IPS-NIHi7 (cell line): ENCODE measurements around the gene HAPLN1.

Source experiments
- DNase-seq: peaks from one replicate; pipeline ENCODE4 v3.0.0; 2012; ENCODE audit warnings: mixed read lengths; ENCODE audit errors: extremely low spot score

The HAPLN1 gene

DNA sequence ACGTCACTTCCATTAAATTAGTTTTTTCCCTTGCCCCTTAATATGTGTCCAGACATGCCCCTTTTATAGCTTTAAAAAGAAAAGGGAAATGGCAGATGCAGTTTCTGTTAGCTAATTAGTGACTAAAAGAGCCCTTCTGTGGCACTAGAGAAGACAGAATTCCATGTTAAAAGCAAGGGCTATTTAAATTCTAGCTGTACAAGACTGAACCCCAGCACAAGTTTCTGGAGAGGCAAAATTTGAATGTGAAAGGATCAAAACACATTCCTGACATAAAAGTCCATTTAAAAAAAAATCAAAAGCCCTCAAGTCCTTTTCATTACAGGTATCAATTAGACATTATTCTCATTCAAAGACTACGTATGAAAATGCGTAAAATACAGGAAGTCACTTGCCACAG is 78.7 kb downstream of the HAPLN1 start:
- DNase-seq = no peak

DNA sequence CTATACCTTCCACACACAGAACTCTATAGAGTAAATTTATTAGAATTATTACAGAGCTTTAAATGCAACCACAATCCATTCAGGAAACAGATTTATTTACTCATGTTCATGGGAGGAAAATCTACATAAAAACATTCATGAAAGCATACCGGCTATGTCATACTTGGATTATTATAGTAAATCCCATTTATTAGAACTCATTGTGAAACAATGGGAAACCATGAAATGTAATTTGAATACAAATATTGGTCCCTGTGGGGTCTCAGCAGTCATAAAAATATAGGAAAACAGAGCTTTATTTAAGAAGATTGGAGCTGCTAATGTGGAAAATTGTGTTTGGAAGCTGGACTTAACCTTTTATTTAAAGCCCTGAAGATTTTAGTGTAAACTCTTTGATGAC is 80.7 kb downstream of the HAPLN1 start:
- no peak for DNase-seq

DNA sequence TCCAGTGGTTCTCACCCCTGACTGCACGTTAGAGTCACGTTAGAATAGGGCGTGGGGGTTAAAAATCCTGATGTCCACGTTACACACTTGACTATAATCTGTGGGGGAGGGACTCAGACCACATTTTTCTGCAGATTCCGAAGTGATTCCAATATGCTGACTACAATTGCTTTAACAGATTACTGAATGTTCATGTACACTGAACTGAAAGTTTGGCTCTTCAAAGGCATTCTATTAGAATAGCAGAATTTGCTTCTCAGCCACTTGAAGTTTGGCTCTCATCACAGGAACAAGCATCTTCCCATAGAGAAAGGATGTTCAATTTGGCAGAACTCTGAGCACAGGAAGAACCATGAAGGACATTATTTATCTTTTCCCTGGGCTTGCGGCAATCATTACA is 84.5 kb downstream of the HAPLN1 start:
- no peak for DNase-seq

GRCh38 chr5:83633285-83633684 is 87.4 kb downstream of the HAPLN1 start:
- DNase-seq = no peak

- DNase-seq = no peak
Measured at GRCh38 chr5:83632874-83633273, 87.8 kb downstream of the HAPLN1 start.

DNA sequence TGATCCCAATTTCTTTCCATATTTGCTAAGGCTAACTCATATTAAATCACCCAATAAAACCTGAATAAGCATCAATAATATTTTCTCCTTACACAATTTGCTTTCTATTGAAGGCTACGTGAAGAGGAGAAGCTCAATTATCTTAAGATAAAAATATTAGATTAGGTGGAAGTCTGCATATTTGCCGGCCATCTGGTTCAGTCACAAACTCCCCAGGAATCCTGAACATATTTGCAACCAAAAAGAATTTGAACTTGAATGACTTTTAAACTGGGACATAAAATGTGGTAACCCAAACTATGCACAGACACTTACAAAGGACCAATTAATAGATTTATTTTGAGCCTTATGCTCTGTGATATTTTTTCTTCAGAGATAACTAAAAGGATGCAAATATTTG is 92.3 kb downstream of the HAPLN1 start:
- DNase-seq = no peak

DNA sequence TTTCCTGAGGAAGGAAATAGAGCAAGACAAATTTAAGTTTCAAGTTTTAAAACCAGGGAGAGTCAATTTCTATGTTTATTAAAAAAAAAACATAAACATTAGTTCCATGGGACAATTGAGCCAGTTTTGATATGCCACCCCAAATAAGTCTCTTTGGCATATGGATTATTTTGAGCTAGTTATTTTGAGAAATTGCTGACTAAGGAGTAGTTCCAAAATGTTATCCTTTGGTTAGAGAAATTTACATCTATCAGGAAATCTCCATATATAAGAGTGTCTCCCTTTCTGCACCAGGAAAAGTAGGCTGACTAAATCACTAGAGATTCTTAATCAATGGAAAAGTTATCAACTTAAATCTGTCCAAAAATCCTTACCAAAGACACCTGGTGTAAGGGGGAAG is 105.8 kb downstream of the HAPLN1 start:
- DNase-seq = no peak

GRCh38 chr5:83608122-83608521 is 112.5 kb downstream of the HAPLN1 start:
- peak; percentile 83 for DNase-seq

DNA sequence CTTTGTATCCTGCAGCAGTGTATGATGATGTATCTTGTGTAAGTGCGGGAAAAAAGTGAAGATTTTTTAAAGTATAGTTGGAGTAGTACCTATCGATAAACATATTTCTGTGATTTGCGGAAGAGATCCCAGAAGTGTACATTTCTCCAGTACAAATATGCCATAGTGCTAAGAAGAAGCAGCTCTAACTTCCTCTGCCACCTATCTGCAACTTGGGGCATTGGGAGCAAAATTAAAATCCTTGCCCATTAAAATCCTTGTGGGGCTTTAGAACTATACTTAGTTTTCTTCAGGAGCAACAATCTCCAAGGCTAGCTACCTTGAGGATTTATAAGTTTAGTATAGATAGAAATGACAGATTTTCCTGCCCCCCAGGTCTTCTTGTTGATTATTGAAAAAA is 125.4 kb downstream of the HAPLN1 start:
- DNase-seq = no peak

- no peak for DNase-seq
Measured at GRCh38 chr5:83590966-83591365, 129.7 kb downstream of the HAPLN1 start.

DNA sequence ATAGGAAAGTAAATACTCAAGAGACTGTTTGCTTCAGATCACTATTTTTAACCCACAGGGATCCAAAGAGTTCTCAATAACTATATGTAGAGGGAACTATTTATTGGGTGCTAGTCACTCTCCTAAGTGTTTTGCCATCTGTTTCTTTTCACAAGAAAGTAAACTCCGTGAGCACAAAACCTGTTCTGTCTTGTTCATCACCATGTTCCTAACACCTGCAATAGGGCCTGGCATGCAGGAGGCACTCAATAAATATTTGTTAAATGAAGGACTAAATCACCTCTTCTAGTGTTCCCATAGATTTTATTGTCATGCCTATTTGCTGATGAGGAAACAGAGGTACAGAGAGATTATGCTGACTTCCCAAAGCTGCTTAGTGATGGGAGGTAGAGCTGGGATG is 130.9 kb downstream of the HAPLN1 start:
- no peak for DNase-seq
